Adipocyte (in vitro differentiated cells): ENCODE measurements around the gene TRDMT1.

Experiments
- DNase-seq: peaks from one replicate; pipeline ENCODE4 v3.0.0-alpha.2; 2015; ENCODE audit warnings: low read depth
- H3K27me3 ChIP-seq: replicated peaks from 2 replicates; pipeline ENCODE4 v1.7.0; 2013; ENCODE audit warnings: mild to moderate bottlenecking, low read length, moderate library complexity; ENCODE audit not compliant: control insufficient read depth, insufficient read depth
- H3K36me3 ChIP-seq: 2 replicates; pipeline ENCODE4 v1.7.0; 2013; ENCODE audit warnings: low read length, mild to moderate bottlenecking, moderate library complexity; ENCODE audit not compliant: control insufficient read depth, insufficient read depth, severe bottlenecking
- H3K4me1 ChIP-seq: 2 replicates; pipeline ENCODE4 v1.7.0; 2013; ENCODE audit warnings: mild to moderate bottlenecking, low read length, moderate library complexity; ENCODE audit not compliant: control insufficient read depth, insufficient read depth
- H3K4me3 ChIP-seq: 2 replicates; pipeline ENCODE4 v1.7.0; 2013; ENCODE audit warnings: mild to moderate bottlenecking, low read length, moderate library complexity
- H3K9ac ChIP-seq: 2 replicates; pipeline ENCODE4 v1.7.0; 2013; ENCODE audit warnings: mild to moderate bottlenecking, low read length, moderate library complexity
- H3K9me3 ChIP-seq: 2 replicates; pipeline ENCODE4 v1.7.0; 2013; ENCODE audit warnings: mild to moderate bottlenecking, low read length, moderate library complexity; ENCODE audit not compliant: control insufficient read depth

TRDMT1 gene

GRCh38 chr10:17169803-17170202, 31.7 kb downstream of the TRDMT1 start:
- Histone ChIP-seq H3K4me1 (peaks cover 8% of the 10 kb centered on the region), H3K9me3 (no peaks in the 10 kb centered on the region), H3K27me3 (no peaks in the 10 kb centered on the region), H3K4me3 (no peak overlapping the region), H3K9ac (no peak overlapping the region), H3K36me3 (no peaks in the 10 kb centered on the region)
- no peak for DNase-seq

GRCh38 chr10:17166699-17167098, 34.8 kb downstream of the TRDMT1 start:
- Histone ChIP-seq H3K9ac (no peak overlapping the region), H3K9me3 (no peaks in the 10 kb centered on the region), H3K4me1 (peaks cover under 1% of the 10 kb centered on the region), H3K4me3 (no peak overlapping the region), H3K27me3 (no peaks in the 10 kb centered on the region), H3K36me3 (no peaks in the 10 kb centered on the region)
- no peak for DNase-seq

- H3K36me3 ChIP-seq = no peaks in the 10 kb centered on the region
- H3K9me3 ChIP-seq = no peaks in the 10 kb centered on the region
- H3K4me3 ChIP-seq = no peak overlapping the region
- DNase-seq = no peak
- no peaks in the 10 kb centered on the region for H3K27me3 ChIP-seq
- H3K4me1 ChIP-seq = peaks cover 4% of the 10 kb centered on the region
- H3K9ac ChIP-seq = no peak overlapping the region
These were observed 38.6 kb downstream of the TRDMT1 start for GRCh38 chr10:17162828-17163227.

- Histone ChIP-seq H3K36me3 (no peaks in the 10 kb centered on the region), H3K9me3 (no peaks in the 10 kb centered on the region), H3K9ac (no peak overlapping the region), H3K4me1 (peaks cover 4% of the 10 kb centered on the region), H3K27me3 (no peaks in the 10 kb centered on the region), H3K4me3 (no peak overlapping the region)
- DNase-seq = no peak
These were observed 39.7 kb downstream of the TRDMT1 start for GRCh38 chr10:17161775-17162174.

- Histone ChIP-seq H3K36me3 (no peaks in the 10 kb centered on the region), H3K4me3 (no peak overlapping the region), H3K9me3 (no peaks in the 10 kb centered on the region), H3K4me1 (peaks cover 4% of the 10 kb centered on the region), H3K27me3 (no peaks in the 10 kb centered on the region), H3K9ac (no peak overlapping the region)
- no peak for DNase-seq
These were observed 44.4 kb downstream of the TRDMT1 start for GRCh38 chr10:17157024-17157423.

GRCh38 chr10:17155826-17156225, 45.6 kb downstream of the TRDMT1 start:
- Histone ChIP-seq H3K27me3 (no peaks in the 10 kb centered on the region), H3K4me3 (no peak overlapping the region), H3K9me3 (no peaks in the 10 kb centered on the region), H3K36me3 (no peaks in the 10 kb centered on the region), H3K4me1 (no peaks in the 10 kb centered on the region), H3K9ac (no peak overlapping the region)
- no peak for DNase-seq

GRCh38 chr10:17154116-17154515, 47.4 kb downstream of the TRDMT1 start:
- Histone ChIP-seq H3K4me1 (no peaks in the 10 kb centered on the region), H3K9me3 (no peaks in the 10 kb centered on the region), H3K4me3 (no peak overlapping the region), H3K9ac (no peak overlapping the region), H3K36me3 (no peaks in the 10 kb centered on the region), H3K27me3 (no peaks in the 10 kb centered on the region)
- no peak for DNase-seq

GRCh38 chr10:17153321-17153720, 48.2 kb downstream of the TRDMT1 start:
- H3K4me1 ChIP-seq = no peaks in the 10 kb centered on the region
- H3K4me3 ChIP-seq = no peak overlapping the region
- no peaks in the 10 kb centered on the region for H3K27me3 ChIP-seq
- H3K36me3 ChIP-seq = no peaks in the 10 kb centered on the region
- H3K9me3 ChIP-seq = no peaks in the 10 kb centered on the region
- H3K9ac ChIP-seq = no peak overlapping the region
- DNase-seq = no peak

GRCh38 chr10:17151716-17152115, 49.8 kb downstream of the TRDMT1 start:
- no peaks in the 10 kb centered on the region for H3K27me3 ChIP-seq
- no peaks in the 10 kb centered on the region for H3K4me1 ChIP-seq
- H3K9ac ChIP-seq = no peak overlapping the region
- H3K36me3 ChIP-seq = no peaks in the 10 kb centered on the region
- no peaks in the 10 kb centered on the region for H3K9me3 ChIP-seq
- no peak for DNase-seq
- no peak overlapping the region for H3K4me3 ChIP-seq

GRCh38 chr10:17147884-17148489, 53.5 kb downstream of the TRDMT1 start:
- Histone ChIP-seq H3K27me3 (no peaks in the 10 kb centered on the region), H3K4me3 (no peak overlapping the region), H3K9ac (no peak overlapping the region), H3K4me1 (no peaks in the 10 kb centered on the region), H3K36me3 (no peaks in the 10 kb centered on the region), H3K9me3 (no peaks in the 10 kb centered on the region)
- peak; percentile 27 for DNase-seq

GRCh38 chr10:17146892-17147291, 54.6 kb downstream of the TRDMT1 start:
- H3K27me3 ChIP-seq = no peaks in the 10 kb centered on the region
- no peak overlapping the region for H3K4me3 ChIP-seq
- H3K4me1 ChIP-seq = no peaks in the 10 kb centered on the region
- H3K9me3 ChIP-seq = no peaks in the 10 kb centered on the region
- no peak overlapping the region for H3K9ac ChIP-seq
- DNase-seq = no peak
- no peaks in the 10 kb centered on the region for H3K36me3 ChIP-seq

GRCh38 chr10:17145239-17145638, 56.2 kb downstream of the TRDMT1 start:
- no peaks in the 10 kb centered on the region for H3K27me3 ChIP-seq
- H3K36me3 ChIP-seq = no peaks in the 10 kb centered on the region
- H3K4me1 ChIP-seq = no peaks in the 10 kb centered on the region
- no peak overlapping the region for H3K9ac ChIP-seq
- DNase-seq = no peak
- H3K4me3 ChIP-seq = no peak overlapping the region
- H3K9me3 ChIP-seq = no peaks in the 10 kb centered on the region
